NCI-H524 treated with DMSO at 0.1 percent for 48 hours (cell line): ENCODE results near the gene GALNT10.

ENCODE experiments used
- DNase-seq: peaks from one replicate; lab custom pipeline; 2025; lab: John Stamatoyannopoulos, UW

The GALNT10 gene

DNA sequence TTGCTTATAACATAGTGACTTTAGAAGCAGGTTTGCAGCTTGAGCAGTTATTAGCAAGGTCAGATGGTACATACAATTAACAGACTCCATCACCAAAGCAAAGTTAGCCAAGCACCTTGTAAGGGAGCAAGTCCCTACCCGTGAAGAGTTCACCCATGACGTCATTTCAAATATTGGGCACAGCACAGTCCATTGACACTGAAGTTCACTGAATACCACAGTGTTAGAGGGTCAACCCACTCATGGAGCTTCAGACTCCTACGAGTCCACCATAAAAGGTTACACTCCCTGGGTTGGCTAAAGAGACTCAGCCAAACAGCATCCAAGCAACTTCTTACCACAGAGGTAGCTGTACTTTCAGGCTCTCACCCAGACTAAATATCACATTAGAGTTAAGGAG is 77.5 kb downstream of the GALNT10 start:
- no peak for DNase-seq

- no peak for DNase-seq
Measured at GRCh38 chr5:154269414-154269813, 78.9 kb downstream of the GALNT10 start.

- no peak for DNase-seq
Measured at GRCh38 chr5:154271466-154271865, 80.9 kb downstream of the GALNT10 start.

DNA sequence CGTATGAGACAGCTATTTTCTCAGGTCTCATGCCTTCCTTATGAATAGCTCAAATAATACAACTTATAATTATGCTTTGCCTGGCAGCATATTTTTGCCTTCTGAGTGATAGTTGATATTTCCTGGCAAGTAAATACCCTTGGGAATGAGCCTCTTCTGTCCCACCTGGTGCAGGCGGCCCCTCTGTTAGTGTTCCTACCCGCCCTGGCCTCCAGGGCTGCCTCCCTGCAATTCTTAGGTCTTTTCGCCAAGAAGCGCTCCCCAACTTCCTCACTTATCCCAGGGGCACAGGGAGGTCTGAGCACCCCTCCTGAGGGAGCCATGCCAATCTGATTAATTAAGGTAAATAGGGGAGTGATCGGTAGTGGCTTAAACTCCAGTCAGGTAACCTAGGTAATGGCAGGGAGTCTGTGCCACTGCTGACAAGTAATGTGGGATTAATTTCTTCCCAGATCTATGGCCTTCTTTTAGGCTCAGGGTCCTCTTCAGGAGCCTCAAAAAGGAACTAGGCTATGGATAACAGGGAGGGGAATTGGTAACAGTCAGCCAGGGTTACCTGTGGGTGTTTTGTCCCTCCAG is 81.5 kb downstream of the GALNT10 start:
- DNase-seq: peak; percentile 18

GRCh38 chr5:154273028-154273617 is 82.6 kb downstream of the GALNT10 start:
- no peak for DNase-seq

DNA sequence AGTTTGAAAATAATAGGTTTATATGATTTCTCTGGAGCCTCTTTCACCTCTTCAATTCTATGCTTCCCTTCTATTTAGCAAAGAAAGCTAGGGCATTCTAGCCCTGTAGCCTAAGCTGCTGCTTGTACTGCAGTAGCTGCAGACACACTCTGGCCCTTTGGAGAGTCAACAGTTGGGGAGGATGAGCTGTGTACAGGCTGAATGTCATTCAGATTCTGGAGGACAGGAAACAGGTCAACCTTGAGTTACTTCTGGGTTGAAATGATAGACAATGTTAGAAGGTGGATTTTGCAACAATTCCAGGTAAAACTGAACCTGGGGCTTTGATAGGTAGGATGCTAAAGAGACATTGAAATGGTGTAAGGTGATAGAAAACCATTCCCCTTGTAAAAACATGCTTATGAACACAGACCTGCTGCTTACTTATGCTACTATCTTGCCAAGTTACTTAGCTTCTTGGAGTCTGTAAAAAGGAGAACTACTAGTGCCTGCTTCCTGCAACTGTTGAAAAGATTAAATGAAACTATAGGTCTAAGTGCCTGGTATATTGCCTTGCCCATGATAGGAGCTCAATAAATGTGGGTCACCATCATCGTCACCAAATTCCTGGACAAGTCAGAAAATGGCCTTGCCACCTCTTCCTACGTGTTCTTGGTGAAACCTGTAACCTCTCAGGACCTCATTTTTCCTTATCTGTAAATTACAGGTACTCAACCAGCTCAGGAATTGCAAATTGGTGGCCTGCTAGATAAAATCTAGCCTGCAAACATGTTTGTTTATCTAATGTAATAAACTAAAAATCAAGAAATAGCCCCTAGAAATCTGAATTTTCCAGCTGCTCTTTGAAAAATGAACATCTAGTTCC is 83.7 kb downstream of the GALNT10 start:
- DNase-seq: no peak

DNA sequence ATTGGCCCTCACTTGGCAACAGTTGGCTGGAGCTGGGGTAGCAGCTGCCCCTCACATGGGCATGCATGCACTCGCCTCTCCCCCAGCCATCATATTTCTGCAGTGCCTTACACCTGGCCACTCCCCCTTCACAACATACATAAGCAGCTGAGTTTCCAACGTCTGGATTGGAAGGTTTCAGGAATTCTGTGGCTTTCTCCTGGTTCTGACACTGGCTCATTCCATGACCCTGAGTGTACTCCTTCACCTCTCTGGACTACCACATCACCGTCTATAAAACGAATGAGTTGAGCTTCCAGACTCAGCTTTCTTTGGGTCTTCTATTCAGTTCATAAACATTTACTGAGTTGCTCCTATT is 84.3 kb downstream of the GALNT10 start:
- no peak for DNase-seq

GRCh38 chr5:154275566-154275965 is 85.0 kb downstream of the GALNT10 start:
- DNase-seq: no peak

DNA sequence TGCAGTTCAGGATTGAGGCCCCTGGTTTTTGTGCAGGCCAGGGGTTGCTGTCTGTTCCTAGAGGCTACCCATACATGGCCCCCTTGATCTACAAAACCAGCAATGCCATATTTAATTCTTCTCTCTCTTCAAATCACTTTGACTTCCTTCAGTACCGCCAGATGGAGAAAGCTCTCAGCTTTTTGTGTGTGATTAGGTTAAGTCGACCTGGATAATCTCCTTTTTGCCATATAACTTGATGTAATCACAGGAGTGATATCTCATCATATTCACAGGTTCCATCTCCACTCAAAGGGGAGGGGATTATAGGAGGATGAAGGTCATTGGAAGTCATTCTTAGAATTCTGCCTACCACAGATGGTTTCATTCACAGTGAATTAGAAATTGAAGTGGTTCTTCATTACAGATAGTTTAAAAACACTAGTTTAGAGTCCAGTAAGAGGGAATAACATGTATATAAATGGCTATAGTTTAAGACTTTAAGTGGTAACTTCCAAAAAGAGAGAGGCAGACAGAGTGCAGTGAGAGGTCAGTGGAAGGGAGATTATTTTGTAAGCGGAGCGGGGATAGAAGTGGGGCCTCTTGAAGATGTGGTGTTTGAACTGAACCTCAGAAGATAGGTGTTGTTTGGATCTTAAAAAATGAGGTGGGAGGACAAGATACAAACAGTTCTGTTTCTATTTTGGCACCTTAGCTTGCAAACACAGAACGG is 85.9 kb downstream of the GALNT10 start:
- peak; percentile 97 for DNase-seq

DNA sequence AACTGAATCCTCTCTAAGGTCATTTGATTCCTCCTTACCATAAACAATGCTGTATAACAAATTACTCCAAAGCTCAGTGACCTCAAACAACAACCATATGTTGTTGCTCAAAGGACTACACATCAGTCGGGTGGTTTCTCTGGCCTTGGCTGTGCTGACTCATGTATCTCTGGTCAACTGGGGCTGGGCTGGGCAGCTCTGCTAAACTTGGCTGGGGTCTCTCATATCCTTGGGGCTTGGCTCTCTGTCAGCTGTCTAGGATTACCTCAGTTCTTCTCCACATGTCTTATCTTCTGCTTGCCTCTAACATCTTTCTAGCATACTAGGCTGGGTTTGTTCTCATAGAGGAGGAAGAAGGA is 86.4 kb downstream of the GALNT10 start:
- DNase-seq: no peak

GRCh38 chr5:154277499-154277898 is 87.0 kb downstream of the GALNT10 start:
- DNase-seq: no peak

DNA sequence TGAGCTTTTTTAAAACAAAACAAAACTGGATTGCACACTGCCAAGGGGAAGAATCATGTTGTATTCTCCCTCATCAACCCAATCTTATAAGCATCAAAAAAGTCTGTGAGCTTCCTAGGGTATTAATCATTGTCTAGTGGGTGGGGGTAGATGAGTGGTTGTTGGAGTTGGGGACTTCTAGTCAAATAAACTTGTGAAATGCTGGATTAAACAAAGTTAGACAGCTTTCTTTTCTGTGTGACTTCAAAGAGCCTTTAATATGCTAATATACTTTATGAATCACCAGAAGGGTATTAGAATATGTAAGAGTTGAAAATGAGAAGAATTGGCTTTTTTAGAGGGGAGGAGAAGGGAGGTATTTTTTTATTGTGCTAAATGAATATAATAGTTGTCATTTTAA is 87.7 kb downstream of the GALNT10 start:
- DNase-seq: no peak

- DNase-seq: no peak
Measured at GRCh38 chr5:154278908-154279307, 88.4 kb downstream of the GALNT10 start.

- no peak for DNase-seq
Measured at GRCh38 chr5:154284433-154284832, 93.9 kb downstream of the GALNT10 start.

DNA sequence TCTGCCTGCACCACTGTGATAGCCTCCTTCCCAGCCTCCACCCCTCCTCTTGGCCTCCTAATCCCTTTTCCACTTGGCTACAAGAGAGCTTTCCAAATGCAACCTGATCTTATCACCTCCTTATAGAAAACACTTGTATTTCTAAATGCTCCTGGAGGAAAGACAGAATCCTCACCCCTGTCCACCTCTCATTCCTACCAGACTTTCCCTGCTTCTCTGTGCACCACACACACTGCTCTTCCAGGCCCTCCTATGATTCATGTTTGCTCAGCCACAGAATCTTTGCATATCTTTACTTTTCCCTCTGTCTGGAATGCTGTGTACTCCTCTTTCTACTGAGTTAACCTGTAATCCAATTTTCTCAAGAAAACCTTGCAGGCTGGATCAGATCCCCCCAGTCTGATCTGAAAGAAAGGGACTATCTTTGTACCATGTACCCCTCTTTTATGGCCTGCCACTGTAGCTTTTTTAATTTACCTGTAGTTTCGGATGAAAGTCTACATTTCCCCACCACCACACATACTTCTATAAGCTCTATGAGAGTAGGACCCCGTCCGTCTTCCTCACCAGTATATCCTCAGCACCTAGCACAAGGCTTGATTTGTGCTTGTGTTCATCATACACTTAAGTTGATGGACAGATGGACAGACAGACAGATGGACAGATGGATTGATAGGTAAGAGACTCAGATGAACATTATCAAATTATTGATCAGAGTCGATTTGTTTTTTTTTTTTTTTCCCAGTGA is 95.3 kb downstream of the GALNT10 start:
- DNase-seq: peak; percentile 52

GRCh38 chr5:154286557-154286956 is 96.0 kb downstream of the GALNT10 start:
- DNase-seq: no peak

GRCh38 chr5:154287136-154287535 is 96.6 kb downstream of the GALNT10 start:
- DNase-seq: no peak

DNA sequence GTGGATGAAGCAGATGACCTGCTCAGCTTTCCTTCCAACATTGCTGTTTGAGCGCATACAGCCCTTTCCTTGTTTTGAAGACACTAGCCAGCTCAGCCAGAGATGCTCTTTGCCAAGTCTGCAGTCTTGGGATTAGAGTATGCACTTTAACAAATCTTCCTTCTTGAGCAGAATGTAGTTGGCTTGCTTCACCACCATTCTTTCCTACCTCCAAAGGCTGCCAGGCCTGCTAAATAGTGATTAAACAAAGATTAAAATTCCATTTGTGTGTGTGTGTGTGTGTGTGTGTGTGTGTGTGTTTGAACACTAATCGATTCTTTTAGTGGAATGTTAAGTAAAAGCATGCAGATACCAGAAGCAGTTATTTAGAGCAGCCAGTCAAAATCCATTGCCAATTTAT is 97.6 kb downstream of the GALNT10 start:
- DNase-seq: no peak

DNA sequence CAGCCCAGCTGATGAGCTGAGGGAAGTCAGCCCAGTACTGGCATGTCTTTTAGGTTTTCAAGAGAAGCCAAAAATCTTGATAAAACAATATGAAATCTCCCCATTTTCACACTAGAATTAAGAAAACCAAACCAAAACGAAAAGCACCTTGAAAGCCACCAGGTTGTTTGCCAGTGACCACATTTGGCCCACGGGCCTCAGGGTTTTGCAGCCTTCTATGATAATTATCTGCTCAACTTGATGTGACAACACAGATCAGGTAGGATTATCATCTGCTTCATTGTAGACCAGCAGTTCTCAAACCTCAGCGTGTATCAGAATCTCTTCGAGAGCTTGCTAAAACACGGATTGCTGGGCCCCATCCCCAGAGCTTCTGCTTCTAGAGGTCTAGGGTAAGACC is 101.4 kb downstream of the GALNT10 start:
- DNase-seq: no peak

GRCh38 chr5:154293219-154293618 is 102.7 kb downstream of the GALNT10 start:
- DNase-seq: no peak

- no peak for DNase-seq
Measured at GRCh38 chr5:154295551-154295950, 105.0 kb downstream of the GALNT10 start.

DNA sequence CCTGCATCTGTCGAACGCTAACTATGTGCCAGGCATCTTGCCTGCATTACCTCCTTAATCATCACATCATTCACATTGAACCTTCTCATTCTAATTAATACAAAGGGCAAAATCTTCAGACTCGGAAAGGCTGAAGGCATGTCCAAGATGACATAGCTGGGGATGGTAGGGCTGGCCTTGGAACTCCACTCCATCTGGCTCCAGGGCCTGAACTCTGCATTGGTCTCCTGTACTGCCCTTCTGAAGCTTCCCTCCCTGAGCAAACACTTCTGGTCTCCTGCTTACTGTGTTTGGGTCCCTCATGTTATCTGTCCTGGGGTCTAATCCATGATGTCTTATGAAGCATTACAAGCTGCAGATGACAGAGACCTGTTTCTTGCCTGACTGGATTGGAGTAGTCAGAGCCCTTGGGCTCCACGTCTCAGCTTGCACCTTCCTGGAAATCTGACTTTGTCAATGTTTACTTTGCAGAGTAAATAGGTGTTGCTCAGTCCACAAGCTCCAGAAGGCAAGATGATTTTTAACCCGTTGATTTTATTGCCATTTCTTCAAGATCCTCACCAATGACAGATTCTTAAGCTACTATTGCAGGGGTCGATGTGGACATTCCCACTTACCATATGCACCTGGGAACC is 106.1 kb downstream of the GALNT10 start:
- no peak for DNase-seq
